DMS114 treated with DMSO at 0.1 percent for 48 hours (cell line): ENCODE measurements around the gene PELI2.

Experiments used
- DNase-seq: peaks from one replicate; lab custom pipeline; 2025; ENCODE audit not compliant: unreplicated experiment; lab: John Stamatoyannopoulos, UW

PELI2 gene

GRCh38 chr14:56118611-56119181, 485 bp downstream of the PELI2 start:
- no peak for DNase-seq

- DNase-seq, result no peak
Observed at GRCh38 chr14:56119201-56119981, 1.2 kb downstream of the PELI2 start.

- DNase-seq, result no peak
Observed at GRCh38 chr14:56120091-56120691, 2.0 kb downstream of the PELI2 start.

- no peak for DNase-seq
Observed at GRCh38 chr14:56121816-56122215, 3.6 kb downstream of the PELI2 start.

GRCh38 chr14:56122301-56122700, 4.1 kb downstream of the PELI2 start:
- DNase-seq, result no peak

GRCh38 chr14:56124327-56124726, 6.1 kb downstream of the PELI2 start:
- DNase-seq, result no peak

GRCh38 chr14:56125772-56126636, 7.8 kb downstream of the PELI2 start:
- DNase-seq, result no peak

GRCh38 chr14:56126637-56126913, 8.4 kb downstream of the PELI2 start:
- no peak for DNase-seq

- no peak for DNase-seq
Observed at GRCh38 chr14:56127156-56127555, 8.9 kb downstream of the PELI2 start.

- DNase-seq, result no peak
Observed at GRCh38 chr14:56129092-56129491, 10.9 kb downstream of the PELI2 start.

GRCh38 chr14:56129933-56130332, 11.7 kb downstream of the PELI2 start:
- no peak for DNase-seq

- no peak for DNase-seq
Observed at GRCh38 chr14:56131004-56131864, 13.0 kb downstream of the PELI2 start.

- no peak for DNase-seq
Observed at GRCh38 chr14:56131865-56132833, 13.9 kb downstream of the PELI2 start.

GRCh38 chr14:56133547-56133946, 15.3 kb downstream of the PELI2 start:
- DNase-seq, result no peak

GRCh38 chr14:56135001-56135400, 16.8 kb downstream of the PELI2 start:
- DNase-seq, result no peak

- DNase-seq, result no peak
Observed at GRCh38 chr14:56135668-56136067, 17.5 kb downstream of the PELI2 start.

GRCh38 chr14:56136571-56137452, 18.6 kb downstream of the PELI2 start:
- no peak for DNase-seq

- no peak for DNase-seq
Observed at GRCh38 chr14:56137453-56137807, 19.2 kb downstream of the PELI2 start.

- no peak for DNase-seq
Observed at GRCh38 chr14:56137849-56138248, 19.6 kb downstream of the PELI2 start.
